K562 (cell line): ENCODE measurements around the gene MAPKAPK2. TPM values are rescaled to one million over a fixed set of nuclear protein-coding genes. Genes with fewer than 3 reads are reported as not detected.

Experiments
- ATF3 ChIP-seq, 2 experiments: fragments of 450-650 bp in 1 of 2; sonication (generic) in 1 of 2; formaldehyde crosslinking in 1 of 2; IDR thresholded peaks in 1 of 2; conservative IDR thresholded peaks in 1 of 2; 2 replicates each; pipeline versions ENCODE4 v1.6.1 to v1.8.1; 2016 to 2023; ENCODE audit warnings: mild to moderate bottlenecking in 2 of 2, moderate library complexity in 2 of 2, inconsistent platforms in 1 of 2, missing genetic modification reagents in 1 of 2
- BRCA1 ChIP-seq, 2 experiments: fragments of 450-650 bp in 1 of 2; sonication (generic) in 1 of 2; formaldehyde crosslinking in 1 of 2; IDR thresholded peaks; 2 replicates each; pipeline versions ENCODE4 v1.5.0 to v1.6.1; 2017 to 2020; ENCODE audit warnings: mild to moderate bottlenecking in 1 of 2, missing genetic modification reagents in 1 of 2
- CCNT2 ChIP-seq: IDR thresholded peaks from 2 replicates; pipeline ENCODE4 v1.6.1; 2011; ENCODE audit warnings: borderline replicate concordance, low read depth, mild to moderate bottlenecking, moderate library complexity, mixed read lengths, low read length; ENCODE audit not compliant: insufficient read length; ENCODE audit errors: extremely low read depth
- E2F5 ChIP-seq: sonication (generic); formaldehyde crosslinking; IDR thresholded peaks from 2 replicates; pipeline ENCODE4 v1.8.0; 2022; ENCODE audit warnings: mild to moderate bottlenecking, missing genetic modification reagents
- ESRRA ChIP-seq: fragments of 450-650 bp; IDR thresholded peaks from 2 replicates; pipeline ENCODE4 v1.6.1; 2014; ENCODE audit warnings: low read depth, mild to moderate bottlenecking, moderate library complexity, borderline replicate concordance
- FIP1L1 ChIP-seq: fragments of 200-400 bp; formaldehyde crosslinking; IDR thresholded peaks from 2 replicates; pipeline ENCODE4 v1.6.1; 2018; ENCODE audit warnings: mild to moderate bottlenecking, low read depth, low read length; ENCODE audit not compliant: poor library complexity, severe bottlenecking
- FOXA1 ChIP-seq: fragments of 450-650 bp; IDR thresholded peaks from 2 replicates; pipeline ENCODE4 v1.6.1; 2016; ENCODE audit warnings: mild to moderate bottlenecking, borderline replicate concordance
- ID3 ChIP-seq, 2 experiments: fragments of 250-450 bp in 1 of 2; fragments of 450-650 bp in 1 of 2; sonication (Bioruptor Pico) in 1 of 2; IDR thresholded peaks; 2 replicates each; pipeline versions ENCODE4 v1.6.1 to v1.8.0; 2016 to 2021; ENCODE audit warnings: mild to moderate bottlenecking in 2 of 2, moderate library complexity in 2 of 2, missing compliant biosample characterization in 1 of 2, missing genetic modification characterization in 1 of 2
- JUND ChIP-seq, 2 experiments: IDR thresholded peaks; 2 replicates in 1 of 2; 3 replicates in 1 of 2; pipeline ENCODE4 v1.6.1; 2011; ENCODE audit warnings: borderline replicate concordance in 2 of 2, low read depth in 2 of 2, low read length in 2 of 2, improper control_type of control experiment in 1 of 2, missing biosample characterization in 1 of 2, missing genetic modification characterization in 1 of 2, missing genetic modification reagents in 1 of 2
- MCM7 ChIP-seq, 2 experiments: fragments of 450-650 bp; IDR thresholded peaks; 2 replicates each; pipeline ENCODE4 v1.6.1; 2016 to 2018
- MEF2D ChIP-seq: conservative IDR thresholded peaks from 2 replicates; pipeline ENCODE4 v1.6.1; 2016; ENCODE audit warnings: low read depth, missing genetic modification characterization, missing compliant biosample characterization
- NFATC3 ChIP-seq: fragments of 450-650 bp; IDR thresholded peaks from 2 replicates; pipeline ENCODE4 v1.6.1; 2017; ENCODE audit warnings: mild to moderate bottlenecking
- NFE2 ChIP-seq: IDR thresholded peaks from 2 replicates; pipeline ENCODE4 v1.6.1; 2014; ENCODE audit warnings: antibody characterized with exemption, low read depth
- PCBP2 ChIP-seq: fragments of 200-400 bp; formaldehyde crosslinking; IDR thresholded peaks from 2 replicates; pipeline ENCODE4 v1.6.1; 2018; ENCODE audit warnings: low read length, low read depth, mild to moderate bottlenecking, moderate library complexity; ENCODE audit not compliant: poor library complexity, severe bottlenecking
- SMARCA5 ChIP-seq: fragments of 450-650 bp; IDR thresholded peaks from 2 replicates; pipeline ENCODE4 v1.6.1; 2016
- SMARCC2 ChIP-seq: fragments of 450-650 bp; IDR thresholded peaks from 2 replicates; pipeline ENCODE4 v1.6.1; 2017; ENCODE audit warnings: antibody characterized with exemption, moderate library complexity, mild to moderate bottlenecking, low read depth
- TCF3 ChIP-seq: sonication (generic); formaldehyde crosslinking; IDR thresholded peaks from 2 replicates; pipeline ENCODE4 v1.4.0; 2020; ENCODE audit warnings: mild to moderate bottlenecking, missing genetic modification reagents
- TSHZ1 ChIP-seq: fragments of 250-450 bp; sonication (Bioruptor Pico); IDR thresholded peaks from 2 replicates; pipeline ENCODE4 v1.4.0; 2020; ENCODE audit warnings: mild to moderate bottlenecking, moderate library complexity
- ZNF184 ChIP-seq: sonication (generic); formaldehyde crosslinking; IDR thresholded peaks from 2 replicates; pipeline ENCODE4 v1.5.0; 2020; ENCODE audit warnings: missing genetic modification reagents
- ZNF41 ChIP-seq: fragments of 250-450 bp; sonication (Bioruptor Pico); conservative IDR thresholded peaks from 2 replicates; pipeline ENCODE4 v1.4.0; 2020; ENCODE audit warnings: mild to moderate bottlenecking
- ZNF436 ChIP-seq: fragments of 250-450, 450-650 bp; sonication (Bioruptor Pico); formaldehyde crosslinking; IDR thresholded peaks from 2 replicates; pipeline ENCODE4 v1.7.0; 2020; ENCODE audit warnings: mild to moderate bottlenecking
- polyA plus RNA-seq, 8 experiments: library from polyadenylated mRNA; depleted of rRNA in 4 of 8; stranded (reverse) in 5 of 8; unstranded in 3 of 8; fragments of >200 nt; fragmentation: Nextera tagmentation in 2 of 8; fragmentation: Illumina TruSeq in 1 of 8; extraction: Ambion mirVana in 2 of 8; extraction: Trizol in 1 of 8; gene quantifications; 2 replicates each; pipeline versions ENCODE4 v1.2.1 to v1.2.3, GENCODE V29; 2011 to 2014; ENCODE audit warnings: inconsistent platforms in 1 of 8, missing spikeins in 1 of 8
- total RNA-seq, 7 experiments: library from RNA; depleted of rRNA in 6 of 7; stranded (reverse); fragments of >200 nt in 6 of 7; fragmentation: Illumina TruSeq in 2 of 7; extraction: Trizol in 2 of 7; gene quantifications; 2 replicates each; pipeline versions ENCODE4 v1.2.1 to v1.2.3, GENCODE V29; 2011 to 2021; ENCODE audit warnings: low replicate concordance in 1 of 7

MAPKAPK2 gene
- total and polyA plus RNA-seq, 9 of the 15 experiments (the other 6 are each of a cell fraction or from before 2014, with no cell fraction given): 0.63 to 94.2 (median 52.1) TPM

GRCh38 chr1:206768472-206769303 lies 84.0 kb downstream of the MAPKAPK2 start (continued):
- no peak for TF ChIP-seq FOXA1
- TF ChIP-seq SMARCC2: no peak
- no peak for TF ChIP-seq NFATC3
- no peak for TF ChIP-seq CCNT2
- no peak for TF ChIP-seq MCM7 (IDR thresholded peaks at IDR 0.05)
- no peak for TF ChIP-seq ZNF184 (CRISPR knock-in tag)
- TF ChIP-seq TSHZ1 (CRISPR knock-in tag): no peak
- no peak for TF ChIP-seq FIP1L1
- TF ChIP-seq PCBP2: no peak
- no peak for TF ChIP-seq ESRRA
- no peak for TF ChIP-seq MEF2D (tag)
- TF ChIP-seq JUND (IDR thresholded peaks at IDR 0.05; ENCODE audit: borderline replicate concordance, low read depth, low read length): no peak
- TF ChIP-seq JUND (tag; IDR thresholded peaks at IDR 0.05; ENCODE audit: borderline replicate concordance, low read depth, low read length): no peak
- TF ChIP-seq TCF3 (CRISPR knock-in tag): peak; percentile 68
- no peak for TF ChIP-seq ATF3 (IDR thresholded peaks at IDR 0.05)
- no peak for TF ChIP-seq ATF3 (CRISPR knock-in tag; conservative IDR thresholded peaks at IDR 0.05)
- TF ChIP-seq ID3 (CRISPR knock-in tag; IDR thresholded peaks at IDR 0.05): no peak
- TF ChIP-seq ID3 (tag; IDR thresholded peaks at IDR 0.05): peak; percentile 58; the same call in 1 of the 2 replicates
- no peak for TF ChIP-seq E2F5 (CRISPR knock-in tag)
- TF ChIP-seq BRCA1 (IDR thresholded peaks at IDR 0.05): no peak
- TF ChIP-seq BRCA1 (CRISPR knock-in tag; IDR thresholded peaks at IDR 0.05): no peak
- no peak for TF ChIP-seq NFE2
- TF ChIP-seq ZNF436 (CRISPR knock-in tag): no peak
- no peak for TF ChIP-seq ZNF41 (CRISPR knock-in tag)
- no peak for TF ChIP-seq SMARCA5
